GM19468 (cell line): Measurements from ENCODE around the gene FBN1.

Experiments
- ATAC-seq: cut with Tn5 transposase; IDR thresholded peaks from one replicate; pipeline ENCODE4 v1.9.1; 2021; ENCODE audit warnings: mild to moderate bottlenecking, moderate library complexity, moderate number of reproducible peaks; ENCODE audit not compliant: unreplicated experiment; ENCODE audit errors: extremely low read depth

The FBN1 gene

GRCh38 chr15:48478581-48478980, 166.9 kb downstream of the FBN1 start:
- no peak for ATAC-seq

DNA sequence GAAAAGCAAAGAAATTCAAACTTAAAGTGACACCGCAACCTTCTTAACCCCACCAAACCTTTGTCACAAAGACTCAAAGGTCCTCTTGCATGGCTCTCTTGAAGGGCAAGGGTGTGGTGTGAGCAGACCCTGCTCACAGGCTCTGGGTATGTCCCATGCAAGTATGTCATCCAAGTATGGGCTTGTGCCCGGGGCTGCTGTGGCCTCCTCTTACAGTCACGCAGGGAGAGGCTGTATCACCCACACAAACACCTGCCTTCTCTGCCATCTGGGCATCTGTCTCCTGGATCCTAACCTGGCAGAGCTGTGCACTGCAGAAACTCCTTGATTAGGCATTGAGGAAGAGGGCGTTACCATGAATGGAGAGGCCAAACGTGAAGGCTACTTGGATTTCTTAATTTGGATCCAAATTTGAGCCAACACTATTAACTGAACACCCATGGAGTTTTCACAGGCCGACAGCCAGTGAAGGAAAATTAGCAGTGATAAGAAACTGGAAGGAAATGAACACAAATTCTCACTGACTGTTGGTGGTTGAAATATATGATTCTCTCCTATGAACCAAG, 167.6 kb downstream of the FBN1 start:
- ATAC-seq = no peak

DNA sequence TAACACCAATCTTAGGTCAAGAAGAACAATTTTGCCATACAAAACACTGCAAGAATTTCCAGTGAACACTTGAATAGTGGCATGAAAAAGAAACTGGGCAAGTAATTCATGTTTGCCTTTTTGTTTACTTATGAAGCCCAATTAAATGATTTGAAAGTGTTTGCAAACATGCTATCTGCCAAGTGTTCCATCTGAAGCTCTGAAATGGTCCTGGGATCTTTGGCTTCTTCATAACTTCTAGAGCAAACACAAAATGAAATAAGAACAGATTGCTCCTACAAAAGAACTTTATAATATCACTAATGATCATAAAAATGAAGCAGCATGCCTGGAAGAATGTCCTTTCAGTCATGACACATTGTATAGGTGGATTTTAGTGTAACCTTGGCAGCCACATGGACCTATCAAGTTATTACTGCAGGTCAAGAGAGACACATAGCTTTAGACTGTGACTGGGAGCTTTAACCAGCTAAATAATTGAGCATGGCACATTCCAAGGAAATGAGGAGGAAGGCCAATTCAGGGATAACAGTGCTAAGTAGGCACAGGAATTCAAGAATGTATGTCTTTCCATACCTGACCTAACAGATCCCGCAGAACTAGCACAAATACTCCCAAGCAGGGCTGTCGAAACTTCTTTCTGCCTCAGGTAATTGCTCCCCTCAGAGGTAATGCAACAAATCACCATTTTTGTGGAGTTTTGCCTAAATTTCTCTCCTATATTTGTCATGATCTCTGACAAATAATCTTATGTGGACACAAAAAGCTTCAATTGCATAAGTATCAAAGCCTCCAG, 169.7 kb downstream of the FBN1 start:
- ATAC-seq = no peak

- ATAC-seq = no peak
Measured at GRCh38 chr15:48473667-48474066, 171.8 kb downstream of the FBN1 start.

DNA sequence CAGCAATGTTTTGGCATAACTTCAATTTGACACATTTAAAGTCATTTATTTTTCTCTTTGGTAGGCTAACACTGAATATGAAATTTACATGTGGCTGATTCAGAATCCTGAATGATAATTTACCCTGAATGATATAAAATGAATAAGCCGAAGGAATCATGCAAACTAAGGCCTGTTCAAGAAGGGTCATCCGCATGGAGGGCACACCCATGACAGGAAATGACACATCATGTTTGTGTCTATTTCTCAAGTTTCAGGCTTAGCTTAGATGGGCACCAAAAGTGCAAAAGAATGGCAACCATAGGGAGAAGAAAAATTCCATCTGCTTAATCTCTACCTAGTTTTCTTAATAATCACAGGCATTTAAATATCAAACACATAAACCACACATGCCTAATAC, 172.8 kb downstream of the FBN1 start:
- ATAC-seq = no peak

- no peak for ATAC-seq
Measured at GRCh38 chr15:48471073-48471472, 174.4 kb downstream of the FBN1 start.

DNA sequence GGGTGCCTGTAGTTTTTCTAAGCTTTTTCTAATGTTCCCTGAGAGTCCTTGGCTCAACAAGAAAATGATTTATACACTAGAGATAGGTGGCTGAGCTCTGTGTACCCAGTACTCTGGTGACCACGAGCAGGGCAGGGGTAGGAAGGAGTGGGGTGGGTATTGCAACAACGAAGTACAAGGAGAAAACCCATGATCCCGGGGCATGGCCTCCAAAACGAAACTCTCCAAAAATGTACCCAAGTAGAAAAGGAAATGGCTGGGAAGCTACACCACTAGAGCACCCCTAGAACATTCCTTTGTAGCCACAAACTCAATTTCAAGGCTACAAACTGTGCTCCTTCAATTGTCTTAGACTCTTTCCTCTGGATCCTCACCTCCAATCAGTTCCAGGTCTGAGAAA, 175.4 kb downstream of the FBN1 start:
- no peak for ATAC-seq

- no peak for ATAC-seq
Measured at GRCh38 chr15:48469681-48470080, 175.8 kb downstream of the FBN1 start.

- ATAC-seq = no peak
Measured at GRCh38 chr15:48469271-48469670, 176.2 kb downstream of the FBN1 start.

- ATAC-seq = no peak
Measured at GRCh38 chr15:48467801-48468200, 177.7 kb downstream of the FBN1 start.

DNA sequence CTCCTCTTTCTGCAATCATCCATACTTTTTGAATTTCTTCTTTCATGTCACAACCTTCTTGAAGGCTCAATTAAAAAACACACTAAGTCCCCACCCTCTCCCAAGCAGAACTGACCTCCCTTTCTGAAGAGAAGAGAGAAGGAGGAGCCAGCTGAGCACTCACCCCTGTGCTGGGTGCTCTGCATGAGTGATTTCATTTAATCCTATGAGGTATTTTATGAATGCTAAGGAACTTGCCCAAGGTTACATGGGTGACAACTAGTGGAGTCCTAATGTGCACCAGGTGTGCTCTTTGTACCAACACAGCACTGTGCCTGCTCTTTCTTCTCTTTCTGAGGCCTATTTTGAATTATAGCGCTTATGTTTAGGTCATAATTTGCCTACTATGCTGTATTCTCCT, 178.7 kb downstream of the FBN1 start:
- no peak for ATAC-seq

DNA sequence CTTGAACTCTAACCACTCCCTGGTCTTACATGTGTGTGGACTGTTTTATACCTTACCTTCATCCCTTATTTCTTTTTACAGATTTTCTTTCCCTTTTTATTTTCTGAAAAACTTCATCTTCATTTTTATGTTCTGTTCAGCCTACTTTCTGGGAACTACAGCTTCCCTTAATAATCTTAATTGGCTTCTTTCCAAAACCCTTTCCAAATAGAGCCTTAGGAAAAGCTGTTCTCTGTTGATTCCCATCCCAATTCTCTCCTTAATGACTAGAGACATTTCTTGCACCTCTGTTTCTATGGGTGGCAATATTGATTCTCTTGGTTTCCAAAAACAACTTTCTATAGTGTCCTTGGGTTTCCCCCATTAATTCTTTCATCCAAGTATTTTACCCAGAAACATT, 179.4 kb downstream of the FBN1 start:
- no peak for ATAC-seq

- no peak for ATAC-seq
Measured at GRCh38 chr15:48465410-48465809, 180.1 kb downstream of the FBN1 start.

GRCh38 chr15:48463366-48463880, 182.1 kb downstream of the FBN1 start:
- no peak for ATAC-seq

GRCh38 chr15:48462688-48463087, 182.8 kb downstream of the FBN1 start:
- no peak for ATAC-seq

- no peak for ATAC-seq
Measured at GRCh38 chr15:48459571-48460442, 185.7 kb downstream of the FBN1 start.

DNA sequence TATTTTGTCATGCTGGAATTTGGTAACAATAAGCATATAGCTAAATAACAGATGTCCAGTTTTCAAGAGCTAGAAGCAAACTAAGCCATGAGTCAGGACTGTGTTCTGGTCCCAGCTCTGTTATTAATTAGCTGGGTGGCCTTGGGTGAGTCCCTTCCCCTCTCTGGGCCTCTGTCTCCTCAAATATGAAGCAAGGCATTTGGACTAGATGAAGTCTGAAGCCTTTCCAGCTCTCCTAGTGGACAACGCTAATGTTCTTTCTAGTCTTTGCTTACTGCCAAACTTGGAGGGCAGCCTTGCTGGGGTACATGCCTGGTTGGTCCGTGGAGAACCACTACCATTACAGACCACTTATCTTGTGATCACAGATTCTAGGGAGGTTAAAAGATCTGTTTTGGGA, 186.6 kb downstream of the FBN1 start:
- ATAC-seq = no peak

DNA sequence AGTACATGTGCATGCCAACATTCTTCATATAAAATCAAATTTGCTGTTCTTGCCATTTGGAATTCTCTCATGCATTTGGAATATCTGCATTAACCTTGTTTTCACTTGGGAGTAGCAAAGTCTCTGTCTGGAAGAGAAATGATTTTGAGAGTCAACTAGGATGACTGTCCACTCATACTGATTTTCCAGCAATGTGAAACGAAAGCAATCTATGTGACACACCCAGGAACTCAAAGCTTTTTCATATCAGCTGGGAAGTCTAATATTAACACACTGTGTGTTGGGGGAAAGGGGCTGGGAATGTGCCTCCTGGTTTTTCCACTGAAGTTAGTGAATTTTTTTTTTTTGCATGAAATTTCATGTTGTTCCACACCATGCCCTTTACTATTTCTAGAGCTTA, 189.4 kb downstream of the FBN1 start:
- ATAC-seq = no peak

DNA sequence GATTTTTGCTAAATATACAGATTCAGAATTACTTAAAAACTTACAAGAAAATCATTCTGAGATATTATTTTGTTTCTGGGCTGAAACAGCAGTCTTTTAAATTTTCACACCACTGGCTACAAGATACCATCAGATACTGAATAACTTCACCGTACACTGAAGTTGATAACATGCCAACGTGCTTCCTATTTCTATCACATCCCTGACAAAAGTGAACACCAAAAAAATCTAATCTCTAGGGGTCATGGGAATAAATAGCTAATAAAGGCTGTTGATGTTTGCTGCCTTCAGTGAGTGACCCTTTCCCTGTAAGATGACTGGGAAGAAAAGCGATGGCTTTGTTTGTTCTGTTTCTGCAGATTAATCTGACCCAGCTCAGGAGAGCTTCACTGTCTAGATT, 193.8 kb downstream of the FBN1 start:
- no peak for ATAC-seq

GRCh38 chr15:48451241-48451640, 194.3 kb downstream of the FBN1 start:
- ATAC-seq = no peak

DNA sequence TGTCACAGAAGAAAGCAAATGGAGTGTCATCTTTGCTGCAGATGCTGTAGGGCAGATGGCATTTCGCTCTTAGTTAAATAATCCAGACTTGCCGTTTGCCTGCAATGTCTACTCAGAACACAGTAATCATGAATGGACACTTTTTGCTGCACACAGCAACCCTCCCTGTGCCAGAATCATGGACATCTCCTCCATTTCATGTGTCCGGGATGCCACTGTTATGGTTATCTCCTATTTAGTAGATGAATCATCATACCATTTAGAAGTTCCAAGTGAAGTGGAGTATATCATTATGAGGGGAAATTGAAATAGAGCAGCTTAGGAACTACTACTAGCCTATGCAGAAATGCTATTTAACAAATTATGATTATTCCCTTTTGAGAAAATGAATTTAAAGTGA, 195.8 kb downstream of the FBN1 start:
- ATAC-seq = no peak
